ENCODE results near the gene IL1RAPL2. TPM values are rescaled to one million over a fixed set of nuclear protein-coding genes. Genes with fewer than 3 reads are reported as not detected.

Gene IL1RAPL2
- total RNA-seq, 1 experiment from 2014 or later = not detected

DNA sequence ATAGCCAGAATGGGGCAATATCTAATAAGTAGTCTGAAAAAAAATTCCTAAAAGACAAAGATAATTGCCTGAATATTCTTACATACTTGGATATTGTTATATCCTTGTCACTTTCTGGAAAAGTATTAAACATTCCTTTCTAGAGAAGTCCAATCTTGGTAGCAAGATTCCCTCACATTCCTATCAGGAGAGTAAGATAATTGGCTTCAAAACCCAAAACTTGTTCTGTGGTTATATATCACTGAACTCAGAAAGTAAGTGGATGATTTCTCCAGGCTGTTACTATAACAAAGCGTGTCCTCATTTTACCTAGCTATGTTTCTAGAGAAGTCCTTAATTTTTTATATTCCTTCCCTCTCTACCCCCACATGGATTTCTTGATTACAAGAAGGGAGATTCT is 700.5 kb downstream of the IL1RAPL2 start:
- no peaks in the 10 kb centered on the region for H3K4me1 ChIP-seq (ENCODE audit: control insufficient read depth, insufficient read depth, low read length)
- BruUV-seq (replicated peaks) = no TSS peak
- H3K36me3 ChIP-seq (ENCODE audit: control insufficient read depth, insufficient read depth, low read length) = no peaks in the 10 kb centered on the region
- in situ Hi-C loops (cut with HindIII; ENCODE audit: low pct_unique_long_range_greater_than_20kb, low sequenced_read_pairs) (no loop called here), intact Hi-C loops (cut with micrococcal nuclease; ENCODE audit: unreplicated experiment) (no loop called here)
- no peaks in the 10 kb centered on the region for H3K9me3 ChIP-seq (ENCODE audit: control insufficient read depth, insufficient read depth, low read depth, low read length)
- no peak overlapping the region for H3K27ac ChIP-seq (ENCODE audit: low read length)
- no peak for DNase-seq (ENCODE audit: low read depth, low spot score)
- no peak for ATAC-seq
- TF ChIP-seq CTCF (IDR thresholded peaks at IDR 0.05) (no peak), TCF7L2 (IDR thresholded peaks at IDR 0.05; ENCODE audit: low read depth, low read length) (no peak), SIN3A (IDR thresholded peaks at IDR 0.05; ENCODE audit: borderline replicate concordance, insufficient read depth, low read depth, low read length) (no peak), POLR2AphosphoS5 (IDR thresholded peaks at IDR 0.05; ENCODE audit: low read depth, low read length) (no peak)
- TF ChIP-seq, protein P1, sequence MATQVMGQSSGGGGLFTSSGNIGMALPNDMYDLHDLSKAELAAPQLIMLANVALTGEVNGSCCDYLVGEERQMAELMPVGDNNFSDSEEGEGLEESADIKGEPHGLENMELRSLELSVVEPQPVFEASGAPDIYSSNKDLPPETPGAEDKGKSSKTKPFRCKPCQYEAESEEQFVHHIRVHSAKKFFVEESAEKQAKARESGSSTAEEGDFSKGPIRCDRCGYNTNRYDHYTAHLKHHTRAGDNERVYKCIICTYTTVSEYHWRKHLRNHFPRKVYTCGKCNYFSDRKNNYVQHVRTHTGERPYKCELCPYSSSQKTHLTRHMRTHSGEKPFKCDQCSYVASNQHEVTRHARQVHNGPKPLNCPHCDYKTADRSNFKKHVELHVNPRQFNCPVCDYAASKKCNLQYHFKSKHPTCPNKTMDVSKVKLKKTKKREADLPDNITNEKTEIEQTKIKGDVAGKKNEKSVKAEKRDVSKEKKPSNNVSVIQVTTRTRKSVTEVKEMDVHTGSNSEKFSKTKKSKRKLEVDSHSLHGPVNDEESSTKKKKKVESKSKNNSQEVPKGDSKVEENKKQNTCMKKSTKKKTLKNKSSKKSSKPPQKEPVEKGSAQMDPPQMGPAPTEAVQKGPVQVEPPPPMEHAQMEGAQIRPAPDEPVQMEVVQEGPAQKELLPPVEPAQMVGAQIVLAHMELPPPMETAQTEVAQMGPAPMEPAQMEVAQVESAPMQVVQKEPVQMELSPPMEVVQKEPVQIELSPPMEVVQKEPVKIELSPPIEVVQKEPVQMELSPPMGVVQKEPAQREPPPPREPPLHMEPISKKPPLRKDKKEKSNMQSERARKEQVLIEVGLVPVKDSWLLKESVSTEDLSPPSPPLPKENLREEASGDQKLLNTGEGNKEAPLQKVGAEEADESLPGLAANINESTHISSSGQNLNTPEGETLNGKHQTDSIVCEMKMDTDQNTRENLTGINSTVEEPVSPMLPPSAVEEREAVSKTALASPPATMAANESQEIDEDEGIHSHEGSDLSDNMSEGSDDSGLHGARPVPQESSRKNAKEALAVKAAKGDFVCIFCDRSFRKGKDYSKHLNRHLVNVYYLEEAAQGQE (IDR thresholded peaks at IDR 0.05; ENCODE audit: insufficient read depth in 1 of 2, low read depth in 2 of 2, low read length in 1 of 2) = no peak
- POLR2A ChIA-PET = no interaction called here
- H3K27me3 ChIP-seq (ENCODE audit: control insufficient read depth, insufficient read depth, low read length) = no peaks in the 10 kb centered on the region
- CTCF ChIA-PET = no interaction called here
- H3K4me3 ChIP-seq (ENCODE audit: low read depth in 2 of 2, low read length in 2 of 2) = no peak overlapping the region

DNA sequence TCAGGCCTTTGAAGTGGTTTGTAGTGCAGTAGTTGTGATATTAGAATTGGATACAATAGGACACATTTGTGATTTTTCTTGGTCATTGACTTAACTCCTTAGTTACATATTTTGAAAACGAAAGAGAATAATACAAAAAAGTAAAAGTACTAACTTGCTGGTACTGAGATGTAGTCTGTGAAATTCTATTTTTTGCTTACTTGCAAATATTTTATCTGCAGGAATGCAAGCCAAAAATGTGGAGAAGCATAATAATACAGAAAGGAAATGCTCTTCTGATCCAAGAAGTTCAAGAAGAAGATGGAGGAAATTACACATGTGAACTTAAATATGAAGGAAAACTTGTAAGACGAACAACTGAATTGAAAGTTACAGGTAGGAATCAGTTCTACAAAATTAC is 701.2 kb downstream of the IL1RAPL2 start:
- CTCF ChIA-PET = no interaction called here
- no peak overlapping the region for H3K4me3 ChIP-seq (ENCODE audit: low read depth in 2 of 2, low read length in 2 of 2)
- no peaks in the 10 kb centered on the region for H3K4me1 ChIP-seq (ENCODE audit: control insufficient read depth, insufficient read depth, low read length)
- no peaks in the 10 kb centered on the region for H3K27me3 ChIP-seq (ENCODE audit: control insufficient read depth, insufficient read depth, low read length)
- no peak for TF ChIP-seq CTCF (IDR thresholded peaks at IDR 0.05)
- TF ChIP-seq, protein P1 (IDR thresholded peaks at IDR 0.05; ENCODE audit: insufficient read depth in 1 of 2, low read depth in 2 of 2, low read length in 1 of 2) = no peak
- TF ChIP-seq SIN3A (IDR thresholded peaks at IDR 0.05; ENCODE audit: borderline replicate concordance, insufficient read depth, low read depth, low read length) = no peak
- TF ChIP-seq POLR2AphosphoS5 (IDR thresholded peaks at IDR 0.05; ENCODE audit: low read depth, low read length) = no peak
- no peak for TF ChIP-seq TCF7L2 (IDR thresholded peaks at IDR 0.05; ENCODE audit: low read depth, low read length)
- H3K36me3 ChIP-seq (ENCODE audit: control insufficient read depth, insufficient read depth, low read length) = no peaks in the 10 kb centered on the region
- no peak for ATAC-seq
- POLR2A ChIA-PET = no interaction called here
- no peak for DNase-seq (ENCODE audit: low read depth, low spot score)
- in situ Hi-C loops (cut with HindIII; ENCODE audit: low pct_unique_long_range_greater_than_20kb, low sequenced_read_pairs) (no loop called here), intact Hi-C loops (cut with micrococcal nuclease; ENCODE audit: unreplicated experiment) (no loop called here)
- no peaks in the 10 kb centered on the region for H3K9me3 ChIP-seq (ENCODE audit: control insufficient read depth, insufficient read depth, low read depth, low read length)
- H3K27ac ChIP-seq (ENCODE audit: low read length) = no peak overlapping the region
- no TSS peak for BruUV-seq (replicated peaks)
